Nephron (organoid): Measurements from ENCODE around the gene MYO16.

Source experiments
- H3K27ac Mint-ChIP-seq, 3 experiments: 2 replicates each; pipeline ENCODE4 v1.8.0; 2020; ENCODE audit warnings: mixed read lengths in 3 of 3, mild to moderate bottlenecking in 2 of 3, moderate library complexity in 1 of 3
- H3K27me3 Mint-ChIP-seq: 2 replicates; pipeline ENCODE4 v1.8.0; 2021; ENCODE audit warnings: low read depth, mild to moderate bottlenecking, moderate library complexity, mixed read lengths
- H3K36me3 Mint-ChIP-seq: 2 replicates; pipeline ENCODE4 v1.8.0; 2020; ENCODE audit warnings: low read depth, mixed read lengths
- H3K4me1 Mint-ChIP-seq: 2 replicates; pipeline ENCODE4 v1.8.0; 2020; ENCODE audit warnings: mixed read lengths
- H3K4me3 Mint-ChIP-seq, 3 experiments: 2 replicates each; pipeline ENCODE4 v1.8.0; 2020; ENCODE audit warnings: mild to moderate bottlenecking in 3 of 3, mixed read lengths in 3 of 3, moderate library complexity in 2 of 3
- H3K9me3 Mint-ChIP-seq: 2 replicates; pipeline ENCODE4 v1.8.0; 2020; ENCODE audit warnings: mixed read lengths
- CTCF ChIP-seq, 3 experiments: fragments of 200-600 bp; sonication (generic); IDR thresholded peaks; one replicate each; pipeline ENCODE4 v1.5.0; 2021; ENCODE audit warnings: antibody characterized with exemption in 3 of 3; ENCODE audit not compliant: unreplicated experiment in 3 of 3

MYO16 gene

GRCh38 chr13:108700422-108701170, 71.2 kb downstream of the MYO16 start:
- Mint-ChIP-seq H3K4me3 (no peak overlapping the region), H3K27ac (no peak overlapping the region)
- no peak for TF ChIP-seq CTCF (IDR thresholded peaks at IDR 0.05; ENCODE audit: unreplicated experiment in 3 of 3)

GRCh38 chr13:108702171-108702570, 72.8 kb downstream of the MYO16 start:
- TF ChIP-seq CTCF (IDR thresholded peaks at IDR 0.05; ENCODE audit: unreplicated experiment in 3 of 3) = no peak
- H3K27me3 Mint-ChIP-seq = no peaks in the 10 kb centered on the region
- peaks cover 17% of the 10 kb centered on the region for H3K9me3 Mint-ChIP-seq
- H3K36me3 Mint-ChIP-seq = peaks cover 6% of the 10 kb centered on the region
- peaks cover 2% of the 10 kb centered on the region for H3K4me1 Mint-ChIP-seq
- no peak overlapping the region for H3K27ac Mint-ChIP-seq
- H3K4me3 Mint-ChIP-seq = no peak overlapping the region

More at GRCh38 chr13:108700422-108701170, 71.2 kb downstream of the MYO16 start:
- Mint-ChIP-seq H3K9me3 (peaks cover 17% of the 10 kb centered on the region), H3K36me3 (peaks cover 6% of the 10 kb centered on the region), H3K4me1 (no peaks in the 10 kb centered on the region), H3K27me3 (no peaks in the 10 kb centered on the region)

GRCh38 chr13:108705031-108705430, 75.6 kb downstream of the MYO16 start:
- Mint-ChIP-seq H3K4me3 (no peak overlapping the region), H3K4me1 (peaks cover 5% of the 10 kb centered on the region), H3K9me3 (peaks cover 17% of the 10 kb centered on the region), H3K27ac (no peak overlapping the region), H3K36me3 (peaks cover 6% of the 10 kb centered on the region), H3K27me3 (no peaks in the 10 kb centered on the region)
- TF ChIP-seq CTCF (IDR thresholded peaks at IDR 0.05; ENCODE audit: unreplicated experiment in 3 of 3) = no peak

GRCh38 chr13:108707584-108707983, 78.2 kb downstream of the MYO16 start:
- Mint-ChIP-seq H3K27me3 (no peaks in the 10 kb centered on the region), H3K36me3 (no peaks in the 10 kb centered on the region), H3K4me3 (no peak overlapping the region), H3K9me3 (no peaks in the 10 kb centered on the region), H3K27ac (no peak overlapping the region), H3K4me1 (peaks cover 5% of the 10 kb centered on the region)
- no peak for TF ChIP-seq CTCF (IDR thresholded peaks at IDR 0.05; ENCODE audit: unreplicated experiment in 3 of 3)

- TF ChIP-seq CTCF (IDR thresholded peaks at IDR 0.05; ENCODE audit: unreplicated experiment in 3 of 3) = no peak
- H3K27me3 Mint-ChIP-seq = no peaks in the 10 kb centered on the region
- no peaks in the 10 kb centered on the region for H3K36me3 Mint-ChIP-seq
- H3K4me3 Mint-ChIP-seq = no peak overlapping the region
- no peaks in the 10 kb centered on the region for H3K9me3 Mint-ChIP-seq
- peaks cover 5% of the 10 kb centered on the region for H3K4me1 Mint-ChIP-seq
- H3K27ac Mint-ChIP-seq = no peak overlapping the region
Measured at GRCh38 chr13:108708921-108709320, 79.5 kb downstream of the MYO16 start.

GRCh38 chr13:108711386-108711785, 82.0 kb downstream of the MYO16 start:
- Mint-ChIP-seq H3K9me3 (no peaks in the 10 kb centered on the region), H3K27me3 (no peaks in the 10 kb centered on the region), H3K27ac (no peak overlapping the region), H3K4me3 (no peak overlapping the region), H3K4me1 (peaks cover 5% of the 10 kb centered on the region), H3K36me3 (no peaks in the 10 kb centered on the region)
- no peak for TF ChIP-seq CTCF (IDR thresholded peaks at IDR 0.05; ENCODE audit: unreplicated experiment in 3 of 3)
